K562 (cell line): ENCODE data around the gene POLRMT. TPM values are rescaled to one million over a fixed set of nuclear protein-coding genes. Genes with fewer than 3 reads are reported as not detected.

ENCODE experiments used
- CBFA2T3 ChIP-seq: fragments of 450-650 bp; IDR thresholded peaks from 2 replicates; pipeline ENCODE4 v1.6.1; 2017
- HNRNPH1 ChIP-seq: fragments of 200-400 bp; formaldehyde crosslinking; optimal IDR thresholded peaks from 2 replicates; pipeline ENCODE3; 2017; ENCODE audit warnings: low read depth, mild to moderate bottlenecking, low read length, moderate library complexity
- HNRNPL ChIP-seq: fragments of 200-400 bp; formaldehyde crosslinking; IDR thresholded peaks from 2 replicates; pipeline ENCODE4 v1.6.1; 2017; ENCODE audit warnings: low read depth, mild to moderate bottlenecking, low read length
- KLF6 ChIP-seq: fragments of 250-450 bp; sonication (Bioruptor Pico); IDR thresholded peaks from 2 replicates; pipeline ENCODE4 v1.4.0; 2020; ENCODE audit warnings: mild to moderate bottlenecking, moderate library complexity, borderline replicate concordance
- MBD1 ChIP-seq: fragments of 250-450 bp; sonication (Bioruptor Pico); IDR thresholded peaks from 2 replicates; pipeline ENCODE4 v1.8.0; 2022; ENCODE audit warnings: inconsistent platforms
- NCOR1 ChIP-seq: fragments of 450-650 bp; IDR thresholded peaks from 2 replicates; pipeline ENCODE4 v1.6.1; 2016; ENCODE audit warnings: mild to moderate bottlenecking, moderate library complexity
- NRF1 ChIP-seq, 2 experiments: fragments of 450-650 bp; IDR thresholded peaks in 1 of 2; conservative IDR thresholded peaks in 1 of 2; 2 replicates each; pipeline ENCODE4 v1.6.1; 2014; ENCODE audit warnings: mild to moderate bottlenecking in 2 of 2
- RAD51 ChIP-seq: fragments of 450-650 bp; IDR thresholded peaks from 2 replicates; pipeline ENCODE4 v1.7.1; 2016; ENCODE audit warnings: low read depth, mild to moderate bottlenecking, borderline replicate concordance
- ZFP36 ChIP-seq: fragments of 150-350 bp; IDR thresholded peaks from 2 replicates; pipeline ENCODE4 v1.6.1; 2018; ENCODE audit warnings: low read length, low read depth; ENCODE audit not compliant: partially characterized antibody
- ZNF57 ChIP-seq: fragments of 450-650 bp; formaldehyde crosslinking; IDR thresholded peaks from 2 replicates; pipeline ENCODE4 v1.4.0; 2020; ENCODE audit warnings: mild to moderate bottlenecking, moderate library complexity
- ZNF740 ChIP-seq, 3 experiments: fragments of 200-800 bp in 1 of 3; sonication (Bioruptor generic) in 1 of 3; sonication (generic) in 1 of 3; formaldehyde crosslinking in 1 of 3; IDR thresholded peaks; 2 replicates each; pipeline versions ENCODE4 v1.6.1 to v1.8.0; 2016 to 2022; ENCODE audit warnings: mild to moderate bottlenecking in 2 of 3, missing compliant biosample characterization in 2 of 3, missing genetic modification characterization in 2 of 3, missing genetic modification reagents in 1 of 3
- polyA plus RNA-seq, 8 experiments: library from polyadenylated mRNA; depleted of rRNA in 4 of 8; stranded (reverse) in 5 of 8; unstranded in 3 of 8; fragments of >200 nt; fragmentation: Nextera tagmentation in 2 of 8; fragmentation: Illumina TruSeq in 1 of 8; extraction: Ambion mirVana in 2 of 8; extraction: Trizol in 1 of 8; gene quantifications; 2 replicates each; pipeline versions ENCODE4 v1.2.1 to v1.2.3, GENCODE V29; 2011 to 2014; ENCODE audit warnings: inconsistent platforms in 1 of 8, missing spikeins in 1 of 8
- total RNA-seq, 7 experiments: library from RNA; depleted of rRNA in 6 of 7; stranded (reverse); fragments of >200 nt in 6 of 7; fragmentation: Illumina TruSeq in 2 of 7; extraction: Trizol in 2 of 7; gene quantifications; 2 replicates each; pipeline versions ENCODE4 v1.2.1 to v1.2.3, GENCODE V29; 2011 to 2021; ENCODE audit warnings: low replicate concordance in 1 of 7

The POLRMT gene
- total and polyA plus RNA-seq, 9 of the 15 experiments (the other 6 are each of a cell fraction or from before 2014, with no cell fraction given), result 30.3 to 144 (median 68.0) TPM

GRCh38 chr19:681029-682019 is 48.0 kb upstream of the POLRMT start (continued):
- TF ChIP-seq ZNF57 (CRISPR knock-in tag), result no peak
- TF ChIP-seq HNRNPH1, result no peak
- no peak for TF ChIP-seq NRF1 (conservative IDR thresholded peaks at IDR 0.05 in 1 of 2, IDR thresholded peaks at IDR 0.05 in 1 of 2)
- TF ChIP-seq ZFP36, result no peak
- no peak for TF ChIP-seq KLF6 (CRISPR knock-in tag)
- no peak for TF ChIP-seq NCOR1
- TF ChIP-seq RAD51, result no peak
- TF ChIP-seq HNRNPL, result peak; percentile 78; the same call in 1 of the 2 replicates
- no peak for TF ChIP-seq MBD1 (CRISPR knock-in tag)
- no peak for TF ChIP-seq ZNF740 (CRISPR knock-in tag; IDR thresholded peaks at IDR 0.05)
- 0 out of 4 replicates have a peak, but pooled peaks of 1 of the 2 experiments have one; percentile 22 for TF ChIP-seq ZNF740 (tag; IDR thresholded peaks at IDR 0.05)
- 0 out of 2 replicates have a peak, but pooled peaks have one; percentile 8 for TF ChIP-seq CBFA2T3
